HG02610 (cell line): ENCODE measurements around the gene ANO10.
"Not testable (repeated sequence)": the region's sequence is repeated elsewhere in the genome, so short reads cannot be mapped to it uniquely, and the experiment has no call there.

Experiments
- ATAC-seq: cut with Tn5 transposase; IDR thresholded peaks from one replicate; pipeline ENCODE4 v1.9.1; 2021; ENCODE audit warnings: mild to moderate bottlenecking, moderate library complexity; ENCODE audit not compliant: unreplicated experiment

Gene ANO10

GRCh38 chr3:43481375-43481774, 140.4 kb downstream of the ANO10 start:
- no peak for ATAC-seq

GRCh38 chr3:43478839-43479238, 143.0 kb downstream of the ANO10 start:
- not testable (repeated sequence) for ATAC-seq

DNA sequence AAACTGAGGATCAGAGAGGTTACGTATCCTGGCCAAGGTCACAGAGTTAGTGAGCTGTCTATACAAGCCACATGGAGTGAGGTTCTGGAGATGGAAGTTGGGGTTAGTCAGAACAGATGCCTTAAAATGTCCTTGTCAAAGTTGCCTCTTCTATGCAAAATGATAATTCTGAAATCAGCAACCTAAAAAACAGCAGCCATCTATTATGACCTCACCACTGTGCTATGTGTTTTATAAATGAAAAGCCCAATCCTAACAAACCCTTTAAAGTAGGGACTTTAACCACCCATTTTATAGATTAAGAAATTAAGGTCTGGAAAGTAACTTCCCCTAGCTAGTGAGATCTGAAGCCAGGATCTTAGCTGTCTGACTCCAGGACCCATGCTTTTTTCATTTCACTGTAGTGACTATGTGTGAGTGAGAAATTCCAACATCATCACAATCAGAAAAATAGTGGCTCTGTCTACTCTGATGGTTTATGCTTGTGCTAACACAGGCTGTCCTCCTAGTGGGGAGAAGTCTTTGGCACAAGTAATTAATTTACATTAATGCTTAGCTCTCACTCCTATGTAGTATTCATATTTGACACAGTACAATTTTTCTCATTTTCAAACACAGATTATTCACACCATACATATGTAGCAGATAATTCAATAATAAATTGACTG, 143.6 kb downstream of the ANO10 start:
- ATAC-seq = no peak

DNA sequence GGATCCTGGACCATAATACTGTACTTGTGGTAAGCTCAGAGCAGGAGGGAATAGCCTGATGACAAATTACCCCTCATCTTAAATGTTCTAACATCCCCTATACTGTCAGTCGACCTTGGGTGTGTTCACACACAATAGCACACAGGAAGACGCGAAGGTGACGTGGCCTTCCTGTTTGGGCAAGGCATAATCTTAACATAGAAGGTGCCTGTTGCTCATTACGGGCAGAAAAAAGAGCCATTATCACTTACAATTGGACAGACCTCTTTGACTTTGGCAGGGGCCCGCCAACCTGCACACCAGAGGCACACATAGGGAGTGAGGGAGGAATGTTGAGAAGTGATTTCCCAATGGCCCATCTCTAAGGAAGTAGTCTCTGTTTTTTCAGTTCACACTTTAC, 144.2 kb downstream of the ANO10 start:
- ATAC-seq = no peak

GRCh38 chr3:43473737-43474136, 148.1 kb downstream of the ANO10 start:
- ATAC-seq = no peak

DNA sequence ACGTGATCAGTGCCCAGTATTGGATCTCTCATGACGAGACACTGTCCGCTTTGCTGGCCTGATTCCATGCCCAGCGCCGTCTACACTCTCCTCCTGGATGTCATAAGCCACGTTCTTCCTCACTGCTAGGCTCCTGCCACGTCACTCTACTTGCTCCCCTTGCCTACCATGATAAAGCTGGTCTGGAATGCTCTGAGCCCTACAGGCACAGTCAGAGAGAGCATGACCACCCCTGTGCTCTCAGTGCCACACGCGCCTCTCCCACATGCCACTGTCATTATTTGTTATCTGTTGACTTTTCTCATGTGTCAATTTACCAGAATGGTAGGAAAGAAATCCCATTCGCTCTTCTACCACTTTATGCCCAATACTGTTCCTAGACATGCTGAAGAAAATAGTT, 148.6 kb downstream of the ANO10 start:
- no peak for ATAC-seq

- no peak for ATAC-seq
Observed at GRCh38 chr3:43468133-43468532, 153.7 kb downstream of the ANO10 start.

- no peak for ATAC-seq
Observed at GRCh38 chr3:43465109-43465508, 156.7 kb downstream of the ANO10 start.

DNA sequence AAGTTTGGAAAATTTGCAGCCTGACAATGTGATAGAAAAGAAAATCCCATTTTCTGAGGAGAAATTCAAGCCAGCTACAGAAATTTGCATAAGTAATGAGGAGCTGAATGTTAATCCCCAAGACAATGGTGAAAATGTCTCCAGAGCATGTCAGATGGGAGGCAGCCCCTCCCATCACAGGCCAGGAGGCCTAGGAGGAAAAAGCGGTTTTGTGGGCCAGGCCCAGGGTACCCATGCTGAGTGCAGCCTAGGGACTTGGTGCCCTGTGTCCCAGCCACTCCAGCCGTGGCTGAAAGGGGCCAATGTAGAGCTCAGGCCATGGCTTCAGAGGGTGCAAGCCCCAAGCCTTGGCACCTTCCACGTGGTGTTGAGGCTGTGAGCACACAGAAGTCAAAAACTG, 159.2 kb downstream of the ANO10 start:
- ATAC-seq = not testable (repeated sequence)

DNA sequence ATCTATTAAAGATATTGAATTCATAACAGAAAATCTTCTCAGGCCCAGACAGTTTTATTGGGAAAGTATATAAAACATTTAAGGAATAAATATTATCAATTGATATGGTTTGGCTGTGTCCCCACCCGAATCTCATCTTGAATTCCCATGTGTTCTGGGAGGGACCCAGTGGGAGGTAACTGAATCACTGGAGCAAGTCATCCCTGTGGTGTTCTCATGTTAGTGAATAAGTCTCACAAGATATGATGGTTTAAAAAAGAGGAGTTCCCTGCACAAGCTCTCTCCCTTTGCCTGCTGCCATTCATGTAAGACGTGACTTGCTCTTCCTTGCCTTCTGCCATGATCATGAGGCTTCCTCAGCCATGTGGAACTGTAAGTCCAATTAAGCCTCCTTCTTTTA, 160.5 kb downstream of the ANO10 start:
- ATAC-seq = no peak

- not testable (repeated sequence) for ATAC-seq
Observed at GRCh38 chr3:43457038-43457437, 164.8 kb downstream of the ANO10 start.

- ATAC-seq = no peak
Observed at GRCh38 chr3:43455233-43455632, 166.6 kb downstream of the ANO10 start.

DNA sequence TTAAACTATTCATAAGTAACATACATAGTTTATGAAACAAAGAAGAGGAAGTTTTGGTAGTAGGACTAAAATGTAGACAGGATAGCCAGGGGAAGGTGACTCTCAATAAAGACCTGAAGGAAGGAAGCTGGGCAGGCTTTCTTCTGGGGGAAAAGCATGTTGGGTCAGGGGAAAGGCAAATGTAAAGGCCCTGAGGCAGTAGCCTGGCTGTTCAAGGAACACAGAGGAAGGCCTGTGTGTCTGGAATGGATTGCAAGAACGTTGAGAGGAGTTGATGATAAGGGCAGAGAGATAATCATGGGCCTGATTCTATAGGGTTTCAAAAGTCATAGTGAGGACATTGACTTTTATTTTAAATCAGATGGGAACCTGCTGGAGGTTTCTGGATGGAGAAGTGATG, 167.8 kb downstream of the ANO10 start:
- no peak for ATAC-seq

- ATAC-seq = no peak
Observed at GRCh38 chr3:43451670-43452254, 170.0 kb downstream of the ANO10 start.

- ATAC-seq = no peak
Observed at GRCh38 chr3:43448098-43448497, 173.7 kb downstream of the ANO10 start.

DNA sequence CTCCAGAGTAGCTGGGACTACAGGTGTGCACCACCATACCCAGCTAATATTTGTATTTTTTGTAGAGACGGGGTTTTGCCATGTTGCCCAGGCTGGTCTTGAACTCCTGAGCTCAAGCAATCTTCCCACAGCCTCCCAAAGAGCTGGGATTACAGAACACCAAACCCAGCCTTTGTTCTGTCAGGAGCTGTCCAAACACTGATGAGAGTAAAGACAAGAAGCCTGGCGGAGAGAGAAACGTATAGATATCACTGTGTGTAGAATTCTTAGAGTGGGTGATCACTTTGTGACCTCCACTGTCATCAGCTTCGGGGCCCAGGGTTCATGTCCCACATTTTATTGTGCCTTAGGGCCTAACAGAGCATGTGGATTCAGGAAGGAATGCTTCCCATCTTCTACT, 176.0 kb downstream of the ANO10 start:
- ATAC-seq = no peak

GRCh38 chr3:43442872-43443395, 178.9 kb downstream of the ANO10 start:
- ATAC-seq = no peak

DNA sequence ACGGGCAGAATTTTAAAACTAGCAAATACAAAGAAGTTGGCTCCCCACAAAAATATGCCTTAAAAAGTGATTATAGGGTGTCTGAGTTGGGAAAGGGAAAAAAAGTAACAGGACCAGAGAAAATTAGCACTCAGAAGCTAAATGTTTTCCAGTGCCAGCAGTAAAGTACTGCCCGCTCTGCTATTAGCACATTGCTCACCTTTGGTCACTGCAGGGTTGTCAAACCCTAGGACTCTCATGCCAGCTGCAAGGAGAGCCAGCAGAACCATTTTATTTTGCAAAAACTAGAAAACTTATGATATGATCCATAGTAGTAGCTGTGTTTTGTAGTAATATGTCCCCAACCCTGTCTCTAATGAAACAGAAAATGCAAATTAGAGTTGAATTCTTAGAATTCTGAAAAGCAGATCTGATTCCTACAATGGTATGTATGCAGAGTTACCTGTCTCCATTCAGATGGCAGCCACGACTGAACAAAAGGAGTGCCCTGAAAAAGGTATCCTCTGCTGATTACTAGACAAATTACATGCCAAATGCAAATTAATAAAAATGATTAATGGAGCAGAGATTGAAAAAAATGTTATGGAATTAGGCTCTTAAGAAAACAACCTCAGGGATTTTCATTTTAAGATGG, 185.2 kb downstream of the ANO10 start:
- ATAC-seq = no peak

DNA sequence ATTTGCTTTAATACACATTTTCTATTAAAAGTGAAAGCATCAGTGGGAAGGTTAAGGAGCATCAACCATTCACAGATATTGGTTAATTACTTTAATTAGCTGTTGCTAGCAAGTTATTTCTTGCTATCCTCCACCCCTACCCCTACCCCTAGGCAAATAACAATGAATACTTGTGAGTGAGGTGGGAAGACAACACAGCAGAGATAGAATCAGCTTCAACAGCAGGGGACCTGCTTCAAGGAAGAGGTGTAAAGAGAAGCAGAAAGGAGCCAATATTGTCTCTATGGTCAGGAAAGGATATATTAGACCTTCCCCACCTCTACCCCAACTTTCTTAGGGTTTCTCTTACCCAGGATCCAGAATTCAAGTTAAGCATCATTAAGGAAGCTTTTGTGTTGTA, 186.1 kb downstream of the ANO10 start:
- no peak for ATAC-seq

DNA sequence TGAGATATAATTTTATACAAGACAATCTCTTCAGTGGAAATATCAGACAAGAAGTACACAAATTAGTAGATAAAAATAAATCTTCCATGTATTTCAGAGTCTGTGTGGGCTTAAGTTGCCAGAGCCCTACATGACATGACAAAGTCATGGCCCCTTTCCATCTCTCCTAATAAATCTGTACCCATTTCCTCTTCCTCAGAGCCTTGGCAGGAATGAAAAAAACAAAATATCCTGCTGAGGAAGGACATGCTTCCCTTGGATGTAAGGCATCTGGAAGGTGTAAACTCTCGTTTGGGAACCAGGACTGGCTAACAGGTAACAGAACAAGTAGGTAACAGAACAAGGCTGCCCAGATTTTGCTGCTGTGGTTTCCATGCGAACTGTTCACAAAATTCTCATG, 187.4 kb downstream of the ANO10 start:
- no peak for ATAC-seq

DNA sequence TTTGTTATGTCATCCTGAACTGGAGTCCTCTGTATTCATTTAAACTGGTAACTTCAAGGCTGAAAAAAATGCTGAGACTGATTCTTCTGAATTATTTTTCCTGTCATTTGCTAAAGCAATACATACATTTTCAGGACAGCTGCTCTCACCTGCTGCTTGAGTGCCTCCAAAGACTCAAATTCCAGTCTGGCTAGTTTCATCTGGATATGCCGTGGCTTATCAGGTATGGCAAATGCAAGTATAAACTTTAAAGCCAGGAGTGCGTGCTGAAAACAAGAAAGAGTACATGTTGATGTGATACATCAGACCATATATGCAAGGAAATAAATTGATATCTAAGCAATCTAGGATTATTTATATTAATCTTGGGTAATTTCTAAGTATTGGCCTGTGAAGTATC, 189.3 kb downstream of the ANO10 start:
- ATAC-seq = no peak

DNA sequence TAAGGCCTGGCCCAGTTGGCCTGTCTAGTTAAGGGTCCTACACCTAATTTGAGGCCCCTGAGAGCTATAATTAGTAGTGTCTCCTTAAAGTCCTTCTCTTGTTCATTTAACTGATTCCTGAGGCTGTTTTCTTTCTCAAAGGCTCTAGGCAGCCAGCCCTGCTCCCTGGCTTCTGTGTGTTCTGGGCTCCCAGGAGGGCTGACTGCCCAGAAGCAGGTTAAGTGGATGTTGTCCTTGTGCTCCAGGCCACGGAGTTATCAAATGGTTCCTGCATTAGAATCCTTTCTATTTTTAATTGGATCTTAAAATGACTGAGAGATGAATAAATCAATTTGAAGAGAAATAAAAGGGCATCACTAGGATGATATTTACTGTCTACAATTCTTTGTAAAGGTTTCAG, 195.4 kb downstream of the ANO10 start:
- ATAC-seq = no peak
